Stimulated activated CD4-positive, alpha-beta T cell treated with anti-CD3 and anti-CD28 coated beads, Interleukin-12 subunit alpha, Interleukin-12 subunit beta, amount 100 ng/mL, for 4 hours (primary cell): ENCODE measurements around the gene SHISA5.
A peak's percentile ranks its signal among the peaks of the same experiment; 100 is the strongest.
"Not testable (repeated sequence)": the region's sequence is repeated elsewhere in the genome, so short reads cannot be mapped to it uniquely, and the experiment has no call there.

Experiments used
- DNase-seq: peaks from one replicate; pipeline ENCODE4 v3.0.0-alpha.2; 2020

The SHISA5 gene

GRCh38 chr3:48504051-48504946, at the start of gene SHISA5:
SHISA5 (minus strand) TSS chr3:48504174; CDS start chr3:48504094, 80 bp downstream.
- DNase-seq, result peak; percentile 62

DNA sequence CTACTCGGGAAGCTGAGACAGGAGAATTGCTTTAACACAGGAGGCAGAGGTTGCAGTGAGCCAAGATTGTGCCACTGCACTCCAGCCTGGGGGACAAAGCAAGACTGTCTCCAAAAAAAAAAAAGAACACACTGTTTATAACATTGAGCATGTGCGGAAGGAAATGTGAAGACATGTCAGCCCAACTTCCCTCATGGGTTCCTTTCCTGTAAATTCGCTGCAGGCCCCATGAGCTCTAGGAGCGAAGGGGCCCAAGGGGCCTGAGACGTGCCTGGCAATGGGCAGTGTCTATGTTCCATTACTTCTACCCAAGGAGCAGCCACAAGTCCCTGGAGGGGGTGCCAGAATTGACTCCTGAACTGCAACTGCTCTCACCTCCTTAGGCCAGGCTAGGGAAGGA, 49.4 kb upstream of the SHISA5 start:
- DNase-seq, result no peak

DNA sequence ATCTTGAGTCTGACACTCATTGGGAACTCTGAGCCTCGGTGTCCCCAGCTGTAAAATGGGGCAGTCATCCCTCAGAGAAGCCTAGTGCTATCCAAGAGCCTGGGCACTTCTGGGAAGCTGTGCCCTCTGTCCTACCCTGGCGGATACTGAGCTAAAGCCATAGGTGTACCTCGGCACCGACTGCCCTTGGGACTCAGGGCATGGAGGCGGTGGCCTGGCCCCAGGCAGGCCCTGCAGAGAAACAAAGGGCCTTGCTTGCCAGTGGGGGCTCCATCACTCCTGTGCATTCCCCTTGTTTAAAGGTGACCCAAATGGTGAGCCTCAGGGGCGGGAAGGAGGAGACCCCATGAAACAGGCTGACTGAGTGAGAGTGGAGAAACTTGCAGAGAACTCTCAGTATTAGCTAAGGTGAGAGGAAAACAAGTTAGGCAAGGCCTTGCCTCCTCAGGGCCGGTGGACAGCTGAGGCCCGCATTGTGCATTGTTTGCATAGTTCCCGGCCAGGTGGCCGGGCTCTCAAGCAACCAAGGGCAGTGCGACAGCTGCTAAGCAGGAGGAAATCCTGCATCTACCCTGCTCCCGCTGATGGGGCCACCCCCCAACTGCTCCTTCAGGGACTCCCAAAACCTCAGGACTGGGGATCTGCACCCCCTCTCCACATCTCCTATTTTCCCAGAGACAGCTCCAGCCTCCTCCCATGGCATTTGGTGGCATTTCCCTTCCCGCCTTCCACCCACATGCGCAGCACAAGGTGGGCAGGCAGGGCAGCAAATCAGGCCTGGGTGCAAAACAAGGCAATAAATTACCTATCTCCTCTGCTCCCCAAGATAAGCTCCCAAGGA, 48.4 kb upstream of the SHISA5 start:
- no peak for DNase-seq

DNA sequence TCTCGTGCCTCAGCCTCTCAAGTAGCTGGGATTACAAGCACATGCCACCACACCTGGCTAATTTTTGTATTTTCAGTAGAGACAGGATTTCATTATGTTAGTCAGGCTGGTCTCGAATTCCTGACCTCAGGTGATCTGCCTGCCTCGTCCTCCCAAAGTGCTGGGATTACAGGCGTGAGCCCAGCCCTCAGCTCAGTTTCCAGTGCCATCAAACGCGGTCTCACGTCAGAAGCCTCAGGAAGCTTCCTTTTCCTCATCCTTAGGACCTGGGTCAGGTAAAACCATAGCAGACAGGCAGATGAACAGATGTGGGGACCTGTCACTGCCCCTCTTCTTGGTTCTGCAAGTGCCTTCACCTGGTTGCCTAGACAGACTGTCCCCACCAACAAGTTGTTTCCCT, 47.7 kb upstream of the SHISA5 start:
- not testable (repeated sequence) for DNase-seq

GRCh38 chr3:48548729-48549705, 45.0 kb upstream of the SHISA5 start:
- DNase-seq, result peak; percentile 84

DNA sequence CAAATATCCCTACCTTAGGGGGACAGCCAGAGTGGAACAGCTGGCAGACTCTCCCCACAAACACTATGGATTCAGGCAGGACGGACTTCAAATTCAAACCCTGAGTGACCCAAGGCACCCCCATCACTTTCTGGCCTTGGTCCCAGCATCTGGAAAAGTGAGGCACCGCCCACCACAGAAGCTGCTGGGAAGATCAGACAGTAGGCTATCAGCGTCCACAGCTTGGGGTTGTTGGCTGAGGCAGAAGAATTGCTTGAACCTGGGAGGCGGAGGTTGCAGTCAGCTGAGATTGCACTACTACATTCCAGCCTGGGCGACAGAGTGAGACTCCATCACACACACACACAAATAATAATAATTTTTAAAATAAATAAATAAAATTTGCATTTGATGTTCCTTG, 44.2 kb upstream of the SHISA5 start:
- no peak for DNase-seq

DNA sequence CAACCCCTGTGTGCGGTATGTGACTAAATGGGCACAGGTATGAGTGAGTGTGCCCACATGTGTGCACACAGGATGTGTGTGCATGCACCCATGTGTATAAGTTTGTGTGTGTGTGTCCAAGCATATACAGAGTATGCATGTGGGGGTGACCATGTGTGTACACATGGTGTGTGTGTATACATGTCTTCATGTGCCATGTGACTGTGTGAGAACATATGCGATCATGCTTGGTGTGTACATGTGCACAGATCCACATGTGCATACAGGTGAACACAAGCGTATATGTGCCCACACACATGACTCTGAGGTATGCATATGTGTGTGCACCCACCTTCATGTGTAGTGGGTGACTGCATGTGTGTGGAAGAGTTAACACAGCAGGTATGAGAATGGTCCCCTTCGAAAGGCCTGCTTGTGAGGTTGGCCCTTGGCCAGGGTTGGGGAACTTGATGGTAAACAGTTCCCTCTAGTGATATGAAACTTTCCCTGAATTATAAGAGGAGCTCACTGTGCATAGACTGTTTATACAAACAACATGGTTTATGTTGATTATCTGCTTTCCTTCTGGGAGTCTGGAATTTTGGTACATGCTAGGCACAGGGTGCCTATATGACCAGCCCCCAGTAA, 42.3 kb upstream of the SHISA5 start:
- DNase-seq, result no peak

- no peak for DNase-seq
Observed at GRCh38 chr3:48544141-48544540, 40.2 kb upstream of the SHISA5 start.

GRCh38 chr3:48543271-48543866, 39.4 kb upstream of the SHISA5 start:
- no peak for DNase-seq

DNA sequence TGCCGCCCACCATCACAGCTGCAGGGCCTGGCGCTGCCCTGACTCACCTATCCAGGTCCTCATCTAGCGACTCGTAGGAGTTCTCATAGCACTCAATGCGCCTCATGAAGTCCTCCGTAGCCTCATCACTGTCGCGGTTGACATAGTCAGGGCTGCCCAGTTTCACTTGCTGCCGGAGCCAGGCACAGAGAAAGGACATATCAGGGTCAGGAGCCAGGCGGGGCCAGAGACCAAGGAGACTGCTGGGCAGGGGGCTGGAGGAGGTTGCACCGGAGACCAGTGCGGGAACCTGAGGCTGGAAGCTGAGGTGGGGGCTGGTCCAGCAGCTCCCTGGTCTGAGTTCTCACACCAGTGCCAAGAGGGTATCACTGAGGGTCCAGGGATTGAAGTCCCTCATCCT, 34.5 kb upstream of the SHISA5 start:
- no peak for DNase-seq

DNA sequence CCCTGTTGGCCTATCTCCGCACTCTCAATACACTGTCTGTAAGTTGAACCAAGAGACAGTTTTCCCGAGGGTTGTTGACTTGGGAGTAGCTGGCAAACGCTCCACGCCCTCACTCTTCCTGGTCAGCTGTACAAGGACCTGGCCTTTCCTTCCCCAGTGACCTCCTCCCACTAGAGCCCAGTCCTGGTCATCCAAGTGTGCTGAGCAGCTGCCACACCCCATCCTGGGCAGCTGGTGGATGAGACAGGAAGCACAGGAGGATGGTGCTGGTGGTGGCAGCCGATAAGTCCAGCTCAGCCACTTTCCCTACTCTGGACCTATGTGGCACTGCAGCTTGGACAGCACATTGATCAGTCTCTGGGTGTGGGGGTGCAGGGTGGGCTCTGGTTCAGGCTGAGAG, 32.8 kb upstream of the SHISA5 start:
- DNase-seq, result no peak

- no peak for DNase-seq
Observed at GRCh38 chr3:48536116-48536515, 32.1 kb upstream of the SHISA5 start.

DNA sequence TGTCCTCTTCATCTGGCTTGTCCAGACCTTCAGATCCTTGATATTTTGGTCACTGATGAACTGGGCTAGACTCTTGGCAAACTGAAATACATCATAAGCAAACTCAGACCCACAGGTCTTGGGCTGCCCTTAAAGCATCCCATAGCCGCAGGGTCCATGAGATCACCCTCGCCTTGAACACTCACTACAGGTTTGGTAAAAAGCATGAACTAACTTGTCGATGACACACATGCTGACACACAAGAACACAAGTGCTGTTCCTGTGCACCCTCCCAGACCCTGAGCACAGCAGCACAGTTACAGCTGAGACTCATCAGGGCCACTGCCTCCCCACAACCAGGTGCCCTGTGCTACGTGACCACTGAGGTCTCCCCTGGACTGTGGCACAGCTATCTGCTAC, 31.6 kb upstream of the SHISA5 start:
- DNase-seq, result no peak

DNA sequence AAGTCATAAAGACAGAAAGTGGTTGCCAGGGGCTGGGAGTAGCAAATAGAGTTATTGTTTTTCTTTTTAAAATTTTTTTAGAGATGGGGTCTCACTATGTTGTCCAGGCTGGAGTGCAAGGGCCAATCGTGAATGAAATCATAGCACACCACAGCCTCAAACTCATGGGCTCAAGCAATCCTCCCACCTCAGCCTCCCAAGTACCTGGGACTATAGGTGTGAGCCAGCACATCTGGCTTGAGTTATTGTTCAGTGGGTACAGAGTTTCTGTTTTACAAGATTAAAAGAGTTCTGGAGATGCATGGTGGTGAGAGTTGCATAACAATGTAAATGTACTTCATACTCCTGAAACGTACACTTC, 29.0 kb upstream of the SHISA5 start:
- no peak for DNase-seq

DNA sequence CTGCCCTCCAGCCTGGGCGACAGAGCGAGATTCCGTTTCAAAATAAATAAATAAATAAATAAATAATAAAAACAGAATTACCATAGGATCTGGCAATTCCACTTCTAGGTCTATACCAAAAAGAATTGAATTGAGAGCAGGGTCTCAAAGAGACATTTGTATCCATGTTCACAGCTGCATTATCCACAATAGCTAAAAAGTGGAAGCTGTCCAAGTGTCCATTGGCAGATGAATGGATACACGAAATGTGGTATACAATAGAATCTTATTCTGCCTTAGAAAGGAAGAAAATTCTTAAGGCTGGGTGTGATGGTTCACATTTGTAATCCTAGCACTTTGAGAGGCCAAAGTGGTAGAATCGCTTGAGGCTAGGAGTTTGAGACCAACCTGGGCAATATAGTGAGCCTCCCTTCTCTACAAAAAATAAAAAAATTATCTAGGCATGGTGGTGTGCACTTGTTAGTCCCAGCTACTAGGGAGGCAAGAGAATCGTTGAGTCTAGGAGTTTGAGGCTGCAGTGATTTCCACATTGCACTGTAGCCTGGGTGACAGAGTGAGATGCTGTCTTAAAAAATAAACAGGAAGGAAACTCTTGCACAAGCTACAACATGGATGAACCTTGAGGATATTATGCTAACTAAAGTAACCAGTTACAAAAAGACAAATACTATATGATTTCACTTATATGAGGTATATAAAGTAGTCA, 28.4 kb upstream of the SHISA5 start:
- DNase-seq, result no peak

GRCh38 chr3:48530701-48531100, 26.7 kb upstream of the SHISA5 start:
- DNase-seq, result not testable (repeated sequence)

- no peak for DNase-seq
Observed at GRCh38 chr3:48528754-48529153, 24.8 kb upstream of the SHISA5 start.

- no peak for DNase-seq
Observed at GRCh38 chr3:48528048-48528447, 24.1 kb upstream of the SHISA5 start.

DNA sequence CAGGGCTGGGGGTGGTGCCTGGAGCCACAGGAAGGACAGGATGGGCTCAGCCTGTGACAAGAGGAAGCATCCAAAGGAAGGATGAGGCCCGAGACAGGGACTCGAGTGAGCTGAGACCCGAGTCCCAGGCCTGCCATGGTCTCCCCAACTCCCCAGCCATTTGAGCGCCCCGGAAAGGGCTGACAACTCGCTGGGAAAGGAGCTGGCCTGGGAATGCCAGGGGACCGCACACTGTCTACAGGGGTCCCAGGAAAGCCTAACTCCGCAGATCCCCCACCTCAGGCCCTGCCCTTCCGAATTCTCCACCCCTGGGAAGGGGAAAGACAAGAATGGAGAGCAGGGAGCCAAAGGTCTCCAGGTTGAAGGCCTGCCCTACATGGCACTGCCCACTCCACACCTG, 21.0 kb upstream of the SHISA5 start:
- no peak for DNase-seq

GRCh38 chr3:48521635-48522034, 17.7 kb upstream of the SHISA5 start:
- DNase-seq, result no peak

- DNase-seq, result no peak
Observed at GRCh38 chr3:48519277-48519643, 15.3 kb upstream of the SHISA5 start.
